ENCODE results near the gene CCDC88C.

Gene CCDC88C

DNA sequence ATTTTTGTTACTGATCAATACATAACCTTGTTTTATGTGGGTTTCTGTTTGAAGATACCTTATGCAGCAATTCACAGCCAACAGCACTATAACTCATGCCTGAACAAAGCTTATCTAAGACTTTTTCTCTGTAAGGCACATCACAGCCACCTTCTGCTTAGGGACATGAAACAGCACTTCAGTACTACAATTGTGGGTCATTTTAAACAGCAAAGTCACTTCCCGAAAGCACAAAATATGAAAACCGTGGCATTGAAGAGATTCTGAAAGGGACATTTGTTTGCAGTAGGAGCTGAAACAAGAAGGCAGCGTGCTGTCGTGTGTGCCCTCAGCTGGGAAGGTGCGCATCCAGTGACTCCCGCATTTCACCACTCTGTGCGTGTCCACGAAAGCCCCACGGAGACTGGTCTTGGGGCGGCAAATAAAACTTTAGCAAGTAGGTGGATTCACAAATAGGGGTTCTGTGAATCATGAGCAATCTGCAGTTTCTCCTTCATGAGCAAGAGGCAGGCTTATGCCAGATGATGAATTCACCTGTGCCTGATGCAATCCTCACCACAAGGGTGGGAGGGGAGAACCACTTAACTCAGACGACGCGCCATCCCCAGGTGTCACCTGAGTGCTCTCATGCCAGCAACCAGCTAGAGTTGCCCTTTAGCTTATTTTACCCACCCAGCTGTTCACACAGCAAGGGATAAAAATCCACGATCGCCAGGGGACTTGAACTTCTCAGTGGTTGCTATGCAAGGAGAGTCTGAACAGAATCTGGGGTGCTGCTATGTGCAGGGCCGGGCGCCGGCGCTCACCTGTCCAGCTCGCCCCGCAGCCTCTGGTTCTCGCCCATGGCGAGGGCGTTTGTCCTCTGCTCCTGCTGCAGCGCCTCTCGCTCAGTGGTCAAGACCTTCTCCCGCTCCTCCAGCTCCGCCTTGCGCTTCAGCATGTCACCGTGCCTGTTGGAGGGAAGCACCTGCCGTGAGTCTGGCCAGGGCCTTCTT, 118.2 kb downstream of the CCDC88C start:
- no peaks in the 10 kb centered on the region for H3K4me1 ChIP-seq (ENCODE audit: insufficient read depth, low read length, severe bottlenecking)
- peaks cover 97% of the 10 kb centered on the region for H3K36me3 ChIP-seq (ENCODE audit: insufficient read depth, low read length)
- H3K4me3 ChIP-seq (ENCODE audit: low read depth, low read length, poor library complexity, severe bottlenecking), result no peak overlapping the region
- no peak overlapping the region for H3K4me2 ChIP-seq (ENCODE audit: low read length)
- no peaks in the 10 kb centered on the region for H3F3A ChIP-seq (ENCODE audit: insufficient read depth, low read length)
- no peaks in the 10 kb centered on the region for H4K20me1 ChIP-seq (ENCODE audit: insufficient read depth, low read length)
- H3K9ac ChIP-seq (ENCODE audit: low read length), result no peak overlapping the region
- H3K9me3 ChIP-seq (ENCODE audit: low read length), result no peaks in the 10 kb centered on the region
- H3K27ac ChIP-seq (ENCODE audit: low read depth, low read length, poor library complexity, severe bottlenecking), result no peak overlapping the region
- no peaks in the 10 kb centered on the region for H3K79me2 ChIP-seq (ENCODE audit: insufficient read depth, low read length)
- TF ChIP-seq, protein P1, sequence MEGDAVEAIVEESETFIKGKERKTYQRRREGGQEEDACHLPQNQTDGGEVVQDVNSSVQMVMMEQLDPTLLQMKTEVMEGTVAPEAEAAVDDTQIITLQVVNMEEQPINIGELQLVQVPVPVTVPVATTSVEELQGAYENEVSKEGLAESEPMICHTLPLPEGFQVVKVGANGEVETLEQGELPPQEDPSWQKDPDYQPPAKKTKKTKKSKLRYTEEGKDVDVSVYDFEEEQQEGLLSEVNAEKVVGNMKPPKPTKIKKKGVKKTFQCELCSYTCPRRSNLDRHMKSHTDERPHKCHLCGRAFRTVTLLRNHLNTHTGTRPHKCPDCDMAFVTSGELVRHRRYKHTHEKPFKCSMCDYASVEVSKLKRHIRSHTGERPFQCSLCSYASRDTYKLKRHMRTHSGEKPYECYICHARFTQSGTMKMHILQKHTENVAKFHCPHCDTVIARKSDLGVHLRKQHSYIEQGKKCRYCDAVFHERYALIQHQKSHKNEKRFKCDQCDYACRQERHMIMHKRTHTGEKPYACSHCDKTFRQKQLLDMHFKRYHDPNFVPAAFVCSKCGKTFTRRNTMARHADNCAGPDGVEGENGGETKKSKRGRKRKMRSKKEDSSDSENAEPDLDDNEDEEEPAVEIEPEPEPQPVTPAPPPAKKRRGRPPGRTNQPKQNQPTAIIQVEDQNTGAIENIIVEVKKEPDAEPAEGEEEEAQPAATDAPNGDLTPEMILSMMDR (IDR thresholded peaks at IDR 0.05; ENCODE audit: low read length), result no peak
- TF ChIP-seq EZH2 (IDR thresholded peaks at IDR 0.05; ENCODE audit: borderline replicate concordance, low read length), result no peak
- H3K9me2 ChIP-seq (ENCODE audit: low read depth, low read length), result no peaks in the 10 kb centered on the region
- no peak overlapping the region for H2AFZ ChIP-seq (ENCODE audit: low read length)
- no peaks in the 10 kb centered on the region for H3K27me3 ChIP-seq (ENCODE audit: insufficient read depth, low read length)

DNA sequence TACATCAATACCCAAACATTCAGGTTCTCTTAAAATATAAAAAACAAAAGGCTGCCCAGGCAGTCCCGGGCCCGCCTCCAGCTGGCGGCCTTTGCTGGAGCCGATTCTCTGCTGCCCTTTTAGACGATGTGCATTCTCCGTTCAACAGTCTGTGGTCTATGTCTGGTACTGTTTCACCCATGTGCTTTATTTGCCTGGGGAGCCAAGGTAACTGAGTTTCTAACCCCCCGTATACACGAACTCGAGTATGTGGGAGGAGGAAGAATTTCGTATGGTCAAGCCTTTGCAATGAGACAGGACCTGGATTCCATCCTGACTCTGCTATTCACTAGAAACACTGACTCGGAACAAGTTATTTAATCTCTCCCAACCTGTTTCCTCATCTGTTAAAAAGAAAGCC, 119.0 kb downstream of the CCDC88C start:
- TF ChIP-seq EZH2 (IDR thresholded peaks at IDR 0.05; ENCODE audit: borderline replicate concordance, low read length), result no peak
- TF ChIP-seq, protein P1 (IDR thresholded peaks at IDR 0.05; ENCODE audit: low read length), result no peak

DNA sequence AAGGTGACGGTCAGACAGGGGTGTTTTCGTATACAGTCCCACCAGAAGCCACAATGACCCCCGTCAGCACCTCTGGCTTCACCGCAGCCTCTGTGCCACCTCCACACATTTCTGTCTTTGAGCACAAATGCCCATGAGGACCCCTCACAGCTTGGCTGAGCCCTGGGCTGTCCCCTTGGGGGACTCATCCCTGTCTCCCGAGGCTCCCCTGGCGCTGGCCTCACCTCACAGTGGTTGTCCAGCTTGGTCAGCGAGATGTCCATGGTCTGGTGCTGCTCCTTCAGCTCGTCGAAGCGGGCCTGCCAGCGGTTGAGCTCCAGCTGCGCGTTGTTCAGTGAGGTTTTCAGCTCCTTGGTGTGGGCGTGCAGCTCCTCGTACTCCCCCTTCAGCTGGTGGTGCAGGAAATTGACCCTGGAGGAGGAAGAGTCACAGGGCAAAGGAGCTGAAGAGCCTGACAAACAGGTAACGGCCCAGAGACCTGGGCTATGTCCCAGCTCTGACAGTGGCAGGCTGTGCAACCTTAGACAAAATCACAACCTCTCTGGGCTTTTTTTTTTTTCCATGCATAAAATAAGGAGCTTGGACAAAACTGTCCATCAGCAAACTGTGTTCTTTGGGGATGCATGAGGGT, 120.4 kb downstream of the CCDC88C start:
- no peak for TF ChIP-seq EZH2 (IDR thresholded peaks at IDR 0.05; ENCODE audit: borderline replicate concordance, low read length)
- TF ChIP-seq, protein P1 (IDR thresholded peaks at IDR 0.05; ENCODE audit: low read length), result no peak
- Histone ChIP-seq H3K9ac (ENCODE audit: low read length) (no peak overlapping the region), H3K27me3 (ENCODE audit: insufficient read depth, low read length) (no peaks in the 10 kb centered on the region), H4K20me1 (ENCODE audit: insufficient read depth, low read length) (no peaks in the 10 kb centered on the region), H3K27ac (ENCODE audit: low read depth, low read length, poor library complexity, severe bottlenecking) (no peak overlapping the region), H3K36me3 (ENCODE audit: insufficient read depth, low read length) (peaks cover 100% of the 10 kb centered on the region), H3K9me3 (ENCODE audit: low read length) (no peaks in the 10 kb centered on the region), H3K4me1 (ENCODE audit: insufficient read depth, low read length, severe bottlenecking) (no peaks in the 10 kb centered on the region), H3K4me3 (ENCODE audit: low read depth, low read length, poor library complexity, severe bottlenecking) (no peak overlapping the region), H2AFZ (ENCODE audit: low read length) (no peak overlapping the region), H3F3A (ENCODE audit: insufficient read depth, low read length) (no peaks in the 10 kb centered on the region), H3K79me2 (ENCODE audit: insufficient read depth, low read length) (no peaks in the 10 kb centered on the region), H3K4me2 (ENCODE audit: low read length) (no peak overlapping the region), H3K9me2 (ENCODE audit: low read depth, low read length) (no peaks in the 10 kb centered on the region)

More for the DNA sequence above, 119.0 kb downstream of the CCDC88C start:
- no peaks in the 10 kb centered on the region for H4K20me1 ChIP-seq (ENCODE audit: insufficient read depth, low read length)
- no peak overlapping the region for H3K4me2 ChIP-seq (ENCODE audit: low read length)
- H3K9ac ChIP-seq (ENCODE audit: low read length), result no peak overlapping the region
- H3K4me1 ChIP-seq (ENCODE audit: insufficient read depth, low read length, severe bottlenecking), result no peaks in the 10 kb centered on the region
- H2AFZ ChIP-seq (ENCODE audit: low read length), result no peak overlapping the region
- no peaks in the 10 kb centered on the region for H3K9me2 ChIP-seq (ENCODE audit: low read depth, low read length)
- H3K9me3 ChIP-seq (ENCODE audit: low read length), result no peaks in the 10 kb centered on the region
- H3K4me3 ChIP-seq (ENCODE audit: low read depth, low read length, poor library complexity, severe bottlenecking), result no peak overlapping the region
- no peaks in the 10 kb centered on the region for H3K79me2 ChIP-seq (ENCODE audit: insufficient read depth, low read length)
- peaks cover 97% of the 10 kb centered on the region for H3K36me3 ChIP-seq (ENCODE audit: insufficient read depth, low read length)
- no peak overlapping the region for H3K27ac ChIP-seq (ENCODE audit: low read depth, low read length, poor library complexity, severe bottlenecking)
- no peaks in the 10 kb centered on the region for H3F3A ChIP-seq (ENCODE audit: insufficient read depth, low read length)
- H3K27me3 ChIP-seq (ENCODE audit: insufficient read depth, low read length), result no peaks in the 10 kb centered on the region
